Measurements from ENCODE around the gene EPAS1. TPM values are rescaled to one million over a fixed set of nuclear protein-coding genes. Genes with fewer than 3 reads are reported as not detected.
A peak's percentile ranks its signal among the peaks of the same experiment; 100 is the strongest.

Gene EPAS1
- total RNA-seq, 1 donor, result 45.6 TPM

DNA sequence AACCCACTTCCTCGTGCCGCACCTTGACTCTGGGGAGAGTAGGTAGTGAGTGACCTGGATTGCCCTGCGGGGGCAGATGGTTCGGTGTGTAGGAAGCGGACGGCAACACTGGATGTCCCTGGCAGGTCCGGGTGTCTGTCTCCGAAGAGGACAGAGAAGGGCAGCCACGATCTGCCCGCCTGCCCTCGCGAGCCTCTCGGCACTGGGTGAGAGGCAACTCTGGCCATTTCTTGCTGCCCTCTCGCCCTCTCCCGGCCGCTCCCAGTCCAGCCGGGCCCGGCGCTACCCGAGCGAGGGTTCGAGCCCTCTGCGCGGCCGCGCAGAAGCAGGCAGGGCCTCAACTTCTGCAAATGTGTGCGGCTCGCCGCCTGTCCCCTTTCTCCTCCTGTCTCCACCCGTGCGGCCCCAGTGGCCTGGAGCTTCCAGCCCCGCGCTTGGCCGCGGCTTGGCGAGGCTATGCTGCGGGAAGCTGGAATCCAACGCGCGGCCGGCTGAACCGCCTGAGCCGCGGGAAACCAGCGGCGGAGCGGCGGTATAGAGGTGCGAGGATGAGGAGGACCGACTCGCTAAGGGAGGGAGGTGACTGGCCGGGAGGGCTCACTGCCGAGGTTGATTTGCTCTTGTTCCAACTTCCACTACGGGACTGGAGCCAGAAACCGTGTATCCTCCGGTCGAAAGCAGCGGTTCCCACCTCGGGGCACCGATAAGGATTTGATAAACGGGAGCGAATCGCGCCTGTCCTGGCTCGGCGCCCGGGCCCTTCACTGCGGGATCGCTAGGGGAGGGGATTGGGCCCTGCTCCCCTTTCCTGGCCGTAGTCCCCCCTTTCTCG lies 1.5 kb downstream of the EPAS1 start:
- peak; percentile 64 for DNase-seq (ENCODE audit: low read depth)
- peak overlapping the region; percentile 92 for H3K4me3 ChIP-seq (ENCODE audit: low read depth, low read length)
- TF ChIP-seq, protein P1, sequence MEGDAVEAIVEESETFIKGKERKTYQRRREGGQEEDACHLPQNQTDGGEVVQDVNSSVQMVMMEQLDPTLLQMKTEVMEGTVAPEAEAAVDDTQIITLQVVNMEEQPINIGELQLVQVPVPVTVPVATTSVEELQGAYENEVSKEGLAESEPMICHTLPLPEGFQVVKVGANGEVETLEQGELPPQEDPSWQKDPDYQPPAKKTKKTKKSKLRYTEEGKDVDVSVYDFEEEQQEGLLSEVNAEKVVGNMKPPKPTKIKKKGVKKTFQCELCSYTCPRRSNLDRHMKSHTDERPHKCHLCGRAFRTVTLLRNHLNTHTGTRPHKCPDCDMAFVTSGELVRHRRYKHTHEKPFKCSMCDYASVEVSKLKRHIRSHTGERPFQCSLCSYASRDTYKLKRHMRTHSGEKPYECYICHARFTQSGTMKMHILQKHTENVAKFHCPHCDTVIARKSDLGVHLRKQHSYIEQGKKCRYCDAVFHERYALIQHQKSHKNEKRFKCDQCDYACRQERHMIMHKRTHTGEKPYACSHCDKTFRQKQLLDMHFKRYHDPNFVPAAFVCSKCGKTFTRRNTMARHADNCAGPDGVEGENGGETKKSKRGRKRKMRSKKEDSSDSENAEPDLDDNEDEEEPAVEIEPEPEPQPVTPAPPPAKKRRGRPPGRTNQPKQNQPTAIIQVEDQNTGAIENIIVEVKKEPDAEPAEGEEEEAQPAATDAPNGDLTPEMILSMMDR (IDR thresholded peaks at IDR 0.05; ENCODE audit: insufficient read depth, low read length), result peak; percentile 47

DNA sequence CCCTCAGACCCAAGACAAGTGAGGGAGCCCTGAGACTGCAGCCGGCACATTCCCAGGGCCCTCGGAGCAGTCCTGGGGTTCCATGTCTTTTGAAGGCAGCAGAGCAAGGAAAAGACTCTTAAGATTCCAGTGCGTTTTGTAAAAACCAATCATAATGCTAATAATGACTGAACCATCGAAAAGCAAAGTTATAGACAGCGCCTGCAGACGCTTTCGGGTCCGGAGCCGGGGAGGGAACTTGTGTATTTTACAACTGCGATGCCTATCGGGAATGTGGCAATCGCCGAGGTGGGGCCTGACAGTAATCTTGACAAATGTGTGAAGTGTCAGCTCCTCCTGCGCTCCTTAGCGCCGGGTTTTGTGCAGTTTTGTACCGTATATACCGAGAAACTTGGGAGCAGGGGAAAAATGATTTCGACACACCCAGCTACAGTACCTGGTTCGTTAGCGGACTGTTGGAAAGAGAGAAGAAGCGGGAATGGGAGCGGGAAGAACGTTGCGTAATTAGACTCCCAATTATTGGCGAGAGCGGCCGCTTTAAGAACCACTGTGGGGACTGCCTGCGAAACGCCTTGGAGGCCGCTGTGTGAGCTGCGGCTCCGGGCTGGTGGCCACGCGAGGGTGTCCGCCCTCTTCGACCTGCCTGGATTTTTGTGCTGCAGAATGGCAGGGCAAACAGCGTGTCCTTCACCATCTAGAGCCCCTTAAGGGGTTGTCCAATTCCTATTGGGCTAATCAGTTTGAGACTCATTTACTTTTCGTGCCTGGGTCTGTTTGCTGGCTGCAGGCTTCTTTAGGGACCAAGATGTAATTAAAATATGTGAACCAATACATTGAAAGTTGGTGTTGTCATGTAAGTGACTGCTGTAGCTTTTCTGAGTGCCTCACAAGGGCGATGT lies 2.4 kb downstream of the EPAS1 start:
- H3K4me3 ChIP-seq (ENCODE audit: low read depth, low read length), result peak overlapping the region; percentile 92
- TF ChIP-seq, protein P1 (IDR thresholded peaks at IDR 0.05; ENCODE audit: insufficient read depth, low read length), result peak; percentile 18
- peak; percentile 81 for DNase-seq (ENCODE audit: low read depth)

DNA sequence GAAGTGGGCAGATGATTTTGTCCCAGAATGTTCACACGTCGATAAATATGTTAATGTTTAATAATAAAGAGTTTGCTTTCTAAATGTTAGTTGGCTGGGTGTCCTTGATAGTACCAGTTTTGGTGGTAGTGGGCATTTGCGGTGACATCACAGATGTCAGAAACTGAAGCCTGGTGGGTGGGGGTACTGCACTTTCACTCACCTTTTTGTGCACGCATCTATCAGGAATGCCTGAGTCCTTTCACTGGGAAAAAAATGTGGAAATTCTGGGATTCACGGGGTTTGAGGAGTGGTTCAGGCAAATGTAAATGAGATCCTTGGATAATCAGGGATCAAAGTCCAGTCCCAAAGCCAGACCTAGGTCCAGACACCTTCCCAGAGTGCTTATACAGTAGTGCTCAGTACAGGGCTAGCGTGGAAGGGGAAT lies 3.2 kb downstream of the EPAS1 start:
- H3K4me3 ChIP-seq (ENCODE audit: low read depth, low read length), result peak overlapping the region; percentile 92
- TF ChIP-seq, protein P1 (IDR thresholded peaks at IDR 0.05; ENCODE audit: insufficient read depth, low read length), result no peak
- DNase-seq (ENCODE audit: low read depth), result no peak

DNA sequence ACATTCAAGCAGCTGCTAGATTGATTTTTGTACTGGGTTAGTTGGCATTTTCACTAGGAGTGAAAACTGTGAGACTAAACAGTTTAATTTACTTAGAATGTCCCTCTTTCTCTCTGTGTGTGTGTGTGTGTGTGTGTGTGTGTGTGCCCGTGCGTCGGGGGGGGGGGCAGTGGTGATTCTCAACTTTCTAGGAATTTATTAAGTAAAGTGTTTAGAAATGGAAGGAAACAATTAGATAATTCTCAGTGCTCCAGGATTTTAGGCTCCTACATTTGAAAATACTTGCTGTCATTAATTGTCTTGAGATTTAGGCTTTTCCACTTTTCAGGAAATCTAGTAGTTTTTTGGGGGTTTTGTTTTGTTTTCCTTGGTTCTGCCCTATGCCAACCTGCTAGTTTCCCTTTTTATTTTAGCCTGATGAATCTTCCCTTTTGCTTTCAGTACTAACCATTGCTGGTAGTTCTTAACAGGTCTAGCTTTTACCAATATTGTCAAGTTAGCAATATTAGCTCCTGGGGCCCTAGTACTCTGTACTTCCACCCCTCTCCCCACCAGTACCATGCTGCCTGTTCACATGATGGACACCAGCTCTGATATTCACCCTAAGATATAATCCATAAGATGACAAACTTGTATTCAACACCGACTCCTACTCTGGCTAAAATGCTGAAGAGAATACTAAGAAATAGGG lies 4.9 kb downstream of the EPAS1 start:
- H3K4me3 ChIP-seq (ENCODE audit: low read depth, low read length), result no peak overlapping the region
- TF ChIP-seq, protein P1 (IDR thresholded peaks at IDR 0.05; ENCODE audit: insufficient read depth, low read length), result no peak
- no peak for DNase-seq (ENCODE audit: low read depth)

DNA sequence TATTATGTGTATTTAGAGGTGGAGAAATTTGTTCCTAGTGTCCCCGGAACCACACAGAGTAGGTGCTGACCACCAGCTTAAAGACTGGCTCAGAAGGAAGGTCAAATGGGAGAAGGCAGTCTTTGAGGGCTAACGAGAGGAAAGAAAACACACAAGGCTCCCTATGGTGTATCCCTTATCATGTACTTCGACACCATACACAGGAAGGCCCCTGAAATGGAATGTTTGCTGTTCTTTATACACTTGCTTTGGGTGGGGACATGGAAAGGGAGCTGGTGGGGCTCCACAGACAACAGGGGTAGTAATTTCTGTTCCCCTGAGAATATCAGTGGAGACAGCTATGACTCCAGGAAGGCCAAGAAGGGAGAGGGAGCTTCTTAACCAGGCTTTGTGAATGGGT lies 6.0 kb downstream of the EPAS1 start:
- TF ChIP-seq, protein P1 (IDR thresholded peaks at IDR 0.05; ENCODE audit: insufficient read depth, low read length), result no peak
- H3K4me3 ChIP-seq (ENCODE audit: low read depth, low read length), result no peak overlapping the region
- DNase-seq (ENCODE audit: low read depth), result no peak

DNA sequence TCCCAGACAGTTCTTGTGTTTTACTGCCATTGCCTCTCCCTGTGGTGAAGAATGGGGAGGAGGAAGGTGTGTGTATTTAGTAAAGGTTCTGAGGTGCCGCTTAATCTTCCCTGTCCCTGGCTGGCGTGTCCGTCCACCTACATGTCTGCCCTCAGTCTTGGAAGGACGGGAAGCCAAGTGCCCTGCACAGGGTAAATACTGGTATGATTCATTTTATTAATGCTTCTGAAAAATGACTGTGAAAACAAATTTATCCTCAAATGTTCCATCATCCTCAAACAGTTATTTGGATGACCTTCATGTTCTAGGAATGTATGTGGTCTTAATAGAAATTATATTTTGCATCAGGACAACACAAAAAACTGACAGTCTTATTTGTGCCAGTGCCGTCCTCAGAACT lies 6.6 kb downstream of the EPAS1 start:
- TF ChIP-seq, protein P1 (IDR thresholded peaks at IDR 0.05; ENCODE audit: insufficient read depth, low read length), result no peak
- H3K4me3 ChIP-seq (ENCODE audit: low read depth, low read length), result no peak overlapping the region
- no peak for DNase-seq (ENCODE audit: low read depth)

Data from fibroblast of the aortic adventitia (primary cell).